H1 (cell line): ENCODE measurements around the gene WDR93. TPM values are rescaled to one million over a fixed set of nuclear protein-coding genes. Genes with fewer than 3 reads are reported as not detected.

Experiments used
- CTCF ChIA-PET: fragments of 300-600 bp; sonication (Branson Sonifier 250); formaldehyde crosslinking; loops from one replicate; lab custom pipeline; 2021; ENCODE audit not compliant: partially characterized antibody; lab: Charles Lee
- POLR2A ChIA-PET: fragments of 300-600 bp; sonication (Branson Sonifier 250); formaldehyde crosslinking; loops from one replicate; lab custom pipeline; 2021; ENCODE audit warnings: inconsistent platforms; ENCODE audit not compliant: partially characterized antibody; lab: Charles Lee
- DNase-seq, 2 experiments: peaks; one replicate each; pipeline versions ENCODE4 v3.0.0 to v3.0.0-alpha.2; 2010 to 2022; ENCODE audit warnings: low spot score in 2 of 2, low read depth in 1 of 2, mixed read lengths in 1 of 2
- FAIRE-seq: peaks from 2 replicates; lab custom pipeline; 2011; peaks lifted over from hg19 to GRCh38; lab: Jason Lieb, UNC
- H2AFZ ChIP-seq: 2 replicates; pipeline ENCODE4 v1.8.1; 2012; ENCODE audit warnings: low read length, inconsistent platforms
- H2AK5ac ChIP-seq: 2 replicates; pipeline ENCODE4 v1.6.1; 2013; ENCODE audit warnings: low read depth, low read length
- H2BK120ac ChIP-seq: replicated peaks from 2 replicates; pipeline ENCODE3; 2013; ENCODE audit warnings: low read depth, low read length, inconsistent platforms
- H2BK12ac ChIP-seq: 2 replicates; pipeline ENCODE4 v1.6.1; 2013; ENCODE audit warnings: low read depth, low read length
- H2BK15ac ChIP-seq: 2 replicates; pipeline ENCODE4 v1.6.1; 2013; ENCODE audit warnings: low read length
- H2BK20ac ChIP-seq: 2 replicates; pipeline ENCODE4 v1.6.1; 2013; ENCODE audit warnings: low read length
- H2BK5ac ChIP-seq: 2 replicates; pipeline ENCODE4 v1.6.1; 2013; ENCODE audit warnings: low read depth, low read length
- H3K14ac ChIP-seq: 2 replicates; pipeline ENCODE4 v1.6.1; 2013; ENCODE audit warnings: inconsistent platforms; ENCODE audit not compliant: insufficient read length
- H3K18ac ChIP-seq: 2 replicates; pipeline ENCODE4 v1.6.1; 2013; ENCODE audit warnings: low read length; ENCODE audit errors: extremely low read depth
- H3K23ac ChIP-seq: 2 replicates; pipeline ENCODE4 v1.6.1; 2013; ENCODE audit warnings: inconsistent platforms; ENCODE audit not compliant: insufficient read length
- H3K23me2 ChIP-seq: 2 replicates; pipeline ENCODE4 v1.6.1; 2013; ENCODE audit warnings: low read depth, low read length
- H3K27ac ChIP-seq: 2 replicates; pipeline ENCODE4 v1.6.1; 2011; ENCODE audit warnings: low read depth, low read length, inconsistent platforms
- H3K27me3 ChIP-seq, 4 experiments: replicated peaks in 1 of 4; 1 replicate in 1 of 4; 2 replicates in 3 of 4; pipeline versions ENCODE4 v1.6.1 to v1.8.1; 2011 to 2013; ENCODE audit warnings: low read length in 3 of 4, mild to moderate bottlenecking in 3 of 4, inconsistent platforms in 2 of 4, mixed read lengths in 2 of 4, moderate library complexity in 1 of 4; ENCODE audit not compliant: control insufficient read depth in 3 of 4, insufficient read depth in 3 of 4; ENCODE audit errors: extremely low read depth in 1 of 4
- H3K36me3 ChIP-seq, 4 experiments: 2 replicates each; pipeline versions ENCODE4 v1.6.1 to v1.8.1; 2011 to 2013; ENCODE audit warnings: mild to moderate bottlenecking in 4 of 4, low read length in 3 of 4, moderate library complexity in 2 of 4, control low read depth in 1 of 4, inconsistent platforms in 1 of 4; ENCODE audit not compliant: insufficient read depth in 4 of 4, control insufficient read depth in 2 of 4
- H3K4ac ChIP-seq: replicated peaks from 2 replicates; pipeline ENCODE3; 2013; ENCODE audit warnings: low read length, low read depth, mixed read lengths, inconsistent platforms; ENCODE audit not compliant: insufficient read length
- H3K4me1 ChIP-seq, 4 experiments: replicated peaks in 1 of 4; 1 replicate in 1 of 4; 2 replicates in 3 of 4; pipeline versions ENCODE4 v1.6.1 to v1.8.1; 2011 to 2013; ENCODE audit warnings: low read length in 3 of 4, inconsistent platforms in 2 of 4, mixed read lengths in 1 of 4; ENCODE audit not compliant: insufficient read depth in 4 of 4, control insufficient read depth in 3 of 4
- H3K4me2 ChIP-seq, 2 experiments: 2 replicates each; pipeline versions ENCODE4 v1.6.1 to v1.8.1; 2011 to 2013; ENCODE audit warnings: low read depth in 2 of 2, low read length in 2 of 2, control low read depth in 1 of 2, inconsistent platforms in 1 of 2, mild to moderate bottlenecking in 1 of 2; ENCODE audit not compliant: insufficient read depth in 1 of 2
- H3K4me3 ChIP-seq, 4 experiments: fragments of 200-600, 300-600 bp in 1 of 4; sonication (generic), shearing (Covaris generic), sonication (Bioruptor Twin) in 1 of 4; 2 replicates each; pipeline versions ENCODE4 v1.5.1 to v1.8.1; 2011 to 2016; ENCODE audit warnings: low read length in 4 of 4, low read depth in 3 of 4, control low read depth in 2 of 4, inconsistent platforms in 2 of 4, mild to moderate bottlenecking in 2 of 4, mixed read lengths in 1 of 4, moderate library complexity in 1 of 4; ENCODE audit not compliant: insufficient read depth in 2 of 4; ENCODE audit errors: extremely low read depth in 1 of 4
- H3K56ac ChIP-seq: replicated peaks from 2 replicates; pipeline ENCODE3; 2013; ENCODE audit warnings: low read depth, mild to moderate bottlenecking, mixed read lengths, low read length, inconsistent platforms; ENCODE audit not compliant: insufficient read length
- H3K79me1 ChIP-seq: 2 replicates; pipeline ENCODE4 v1.6.1; 2013; ENCODE audit warnings: low read depth, low read length, control low read depth
- H3K79me2 ChIP-seq, 2 experiments: 2 replicates each; pipeline versions ENCODE4 v1.6.1 to v1.8.1; 2012 to 2013; ENCODE audit warnings: low read length in 2 of 2, mild to moderate bottlenecking in 2 of 2, inconsistent platforms in 1 of 2; ENCODE audit not compliant: insufficient read depth in 2 of 2, control insufficient read depth in 1 of 2
- H3K9ac ChIP-seq, 4 experiments: replicated peaks in 1 of 4; 1 replicate in 1 of 4; 2 replicates in 3 of 4; pipeline versions ENCODE4 v1.6.1 to v1.8.1; 2011 to 2013; ENCODE audit warnings: low read depth in 3 of 4, low read length in 3 of 4, control low read depth in 2 of 4, mild to moderate bottlenecking in 2 of 4, moderate library complexity in 2 of 4, inconsistent platforms in 1 of 4; ENCODE audit errors: extremely low read depth in 1 of 4
- H3K9me3 ChIP-seq, 2 experiments: 2 replicates each; pipeline versions ENCODE4 v1.6.1 to v1.8.1; 2012 to 2013; ENCODE audit warnings: mild to moderate bottlenecking in 2 of 2, moderate library complexity in 2 of 2, control low read depth in 1 of 2, inconsistent platforms in 1 of 2, low read depth in 1 of 2, low read length in 1 of 2, mixed read lengths in 1 of 2; ENCODE audit not compliant: insufficient read depth in 2 of 2
- H4K20me1 ChIP-seq, 2 experiments: replicated peaks in 1 of 2; 2 replicates each; pipeline versions ENCODE3 to v1.8.1; 2011 to 2013; ENCODE audit warnings: inconsistent platforms in 2 of 2, low read length in 2 of 2, mild to moderate bottlenecking in 1 of 2; ENCODE audit not compliant: insufficient read depth in 2 of 2, control insufficient read depth in 1 of 2
- H4K5ac ChIP-seq: 2 replicates; pipeline ENCODE4 v1.6.1; 2013; ENCODE audit warnings: low read length, low read depth, mixed read lengths, inconsistent platforms; ENCODE audit not compliant: insufficient read length
- H4K8ac ChIP-seq: 2 replicates; pipeline ENCODE4 v1.8.0; 2013; ENCODE audit warnings: mild to moderate bottlenecking, moderate library complexity, low read length, inconsistent platforms; ENCODE audit not compliant: insufficient read depth; ENCODE audit errors: extremely low read depth
- H4K91ac ChIP-seq: replicated peaks from 2 replicates; pipeline ENCODE3; 2013; ENCODE audit warnings: low read length, mixed read lengths, inconsistent platforms; ENCODE audit not compliant: insufficient read length
- ATF2 ChIP-seq: IDR thresholded peaks from 2 replicates; pipeline ENCODE4 v1.6.1; 2012; ENCODE audit warnings: low read length, inconsistent platforms
- CBX8 ChIP-seq: fragments of 300-800, 300-1000 bp; sonication (generic); IDR thresholded peaks from 2 replicates; pipeline ENCODE4 v1.7.1; 2016; ENCODE audit warnings: low read depth, low read length, borderline replicate concordance
- CHD1 ChIP-seq: IDR thresholded peaks from 2 replicates; pipeline ENCODE4 v1.6.1; 2012; ENCODE audit warnings: low read depth, low read length, improper control_type of control experiment
- EGR1 ChIP-seq: IDR thresholded peaks from 2 replicates; pipeline ENCODE4 v1.6.1; 2011; ENCODE audit warnings: low read depth, low read length, borderline replicate concordance
- HDAC6 ChIP-seq: IDR thresholded peaks from one replicate; pipeline ENCODE4 v1.7.1; 2012; ENCODE audit warnings: low read depth, mild to moderate bottlenecking, inconsistent platforms, low read length, moderate library complexity
- JUND ChIP-seq: IDR thresholded peaks from 2 replicates; pipeline ENCODE4 v1.6.1; 2011; ENCODE audit warnings: mild to moderate bottlenecking, improper control_type of control experiment, low read length
- KDM5A ChIP-seq: fragments of 200-600 bp; IDR thresholded peaks from 2 replicates; pipeline ENCODE4 v1.7.1; 2012; ENCODE audit warnings: mild to moderate bottlenecking, low read length, inconsistent platforms, mixed read lengths
- SP4 ChIP-seq: IDR thresholded peaks from 2 replicates; pipeline ENCODE4 v1.6.1; 2012; ENCODE audit warnings: low read length, inconsistent platforms
- SUZ12 ChIP-seq: fragments of 200-600 bp; sonication (generic); IDR thresholded peaks from 2 replicates; pipeline ENCODE4 v1.6.1; 2012; ENCODE audit warnings: mild to moderate bottlenecking, inconsistent platforms, low read length, moderate library complexity, mixed read lengths
- ZNF274 ChIP-seq: IDR thresholded peaks from 2 replicates; pipeline ENCODE4 v1.7.0; 2012; ENCODE audit warnings: low read length, borderline replicate concordance; ENCODE audit errors: extremely low read depth
- whole genome bisulfite sequencing, 2 experiments: shearing (Covaris generic) in 1 of 2; methylation state at CpG; one replicate each; pipeline versions ENCODE4 v1.1.6 to v1.1.7; 2013 to 2015; ENCODE audit warnings: low lambda C conversion rate in 2 of 2, mixed read lengths in 2 of 2, inconsistent platforms in 1 of 2, low coverage in 1 of 2, missing lambda C conversion rate in 1 of 2; ENCODE audit not compliant: insufficient replicate concordance in 2 of 2, insufficient coverage in 1 of 2, insufficient read length in 1 of 2; ENCODE audit errors: extremely low coverage in 1 of 2, missing lambda C conversion rate in 1 of 2; 5-methylcytosine and 5-hydroxymethylcytosine counted together
- polyA plus RNA-seq, 7 experiments: library from polyadenylated mRNA; depleted of rRNA in 3 of 7; stranded (reverse) in 5 of 7; unstranded in 2 of 7; fragments of >200 nt in 5 of 7; fragments of 200-250 nt in 2 of 7; gene quantifications; 1 replicate in 5 of 7; 2 replicates in 1 of 7; 4 replicates in 1 of 7; pipeline versions ENCODE4 v1.2.1 to v1.2.3, GENCODE V29; 2011 to 2013; ENCODE audit warnings: missing spikeins in 2 of 7, mixed read lengths in 2 of 7
- total RNA-seq: library from RNA; stranded (reverse); fragmentation: NEBNext Ultra II Directional; extraction: Animal tissue kit (Norgen Biotek cat#: 25700); gene quantifications from 2 replicates; pipeline ENCODE4 v1.2.1, GENCODE V29; 2021
- TF ChIP-seq, protein P1 (sequence below), 3 experiments: IDR thresholded peaks; 1 replicate in 2 of 3; 2 replicates in 1 of 3; pipeline versions ENCODE4 v1.5.1 to v1.6.1; 2011; ENCODE audit warnings: low read length in 3 of 3, mild to moderate bottlenecking in 3 of 3, inconsistent platforms in 2 of 3, low read depth in 1 of 3, moderate library complexity in 1 of 3; ENCODE audit not compliant: insufficient read depth in 1 of 3; ENCODE audit errors: control extremely low read depth in 1 of 3

The WDR93 gene
- total and polyA plus RNA-seq, 2 of the 8 experiments (the other 6 are each of a cell fraction or from before 2014, with no cell fraction given), result 0.03 TPM; not detected in 1

GRCh38 chr15:89693091-89693490, 2.5 kb downstream of the WDR93 start:
- no peaks in the 10 kb centered on the region for H3K4me1 ChIP-seq
- H3K27ac ChIP-seq, result no peak overlapping the region
- DNase-seq (no peak), FAIRE-seq (no peak)
- POLR2A ChIA-PET, result no interaction called here
- H4K8ac ChIP-seq, result no peak overlapping the region
- H3K14ac ChIP-seq, result no peak overlapping the region
- H3K4ac ChIP-seq, result no peak overlapping the region
- H3K36me3 ChIP-seq, result no peaks in the 10 kb centered on the region
- no peak overlapping the region for H4K91ac ChIP-seq
- no peaks in the 10 kb centered on the region for H3K79me1 ChIP-seq
- H2AK5ac ChIP-seq, result no peak overlapping the region
- no peak overlapping the region for H2BK12ac ChIP-seq
- H3K79me2 ChIP-seq, result no peaks in the 10 kb centered on the region
- H3K4me2 ChIP-seq, result no peak overlapping the region
- CTCF ChIA-PET, result no interaction called here
- no peak overlapping the region for H3K23ac ChIP-seq
- H2BK15ac ChIP-seq, result no peak overlapping the region
- no peak overlapping the region for H3K9ac ChIP-seq
- H3K23me2 ChIP-seq, result peaks cover 9% of the 10 kb centered on the region; the same call in 1 of the 2 replicates
- H2AFZ ChIP-seq, result no peak overlapping the region
- H3K18ac ChIP-seq, result no peak overlapping the region
- H2BK120ac ChIP-seq, result no peak overlapping the region
- no peak overlapping the region for H3K56ac ChIP-seq
- no peaks in the 10 kb centered on the region for H3K9me3 ChIP-seq
- H3K27me3 ChIP-seq, result peaks cover 0 to 3% (median 0%) of the 10 kb centered on the region in 4 experiments; a peak in 3 of 7 replicates
- H2BK20ac ChIP-seq, result no peak overlapping the region
- no peak overlapping the region for H2BK5ac ChIP-seq
- H4K20me1 ChIP-seq, result no peaks in the 10 kb centered on the region
- 79% methylated on average over 2 of the region's 2 CpGs; no CpG with 5 or more reads in 1 of the 2 experiments for WGBS, 2 experiments
- no peak overlapping the region for H3K4me3 ChIP-seq
- H4K5ac ChIP-seq, result no peak overlapping the region
- TF ChIP-seq HDAC6 (no peak), KDM5A (no peak), ATF2 (no peak), EGR1 (no peak), ZNF274 (no peak), CBX8 (no peak), JUND (no peak), SUZ12 (no peak), SP4 (no peak), CHD1 (no peak)
- TF ChIP-seq, protein P1, sequence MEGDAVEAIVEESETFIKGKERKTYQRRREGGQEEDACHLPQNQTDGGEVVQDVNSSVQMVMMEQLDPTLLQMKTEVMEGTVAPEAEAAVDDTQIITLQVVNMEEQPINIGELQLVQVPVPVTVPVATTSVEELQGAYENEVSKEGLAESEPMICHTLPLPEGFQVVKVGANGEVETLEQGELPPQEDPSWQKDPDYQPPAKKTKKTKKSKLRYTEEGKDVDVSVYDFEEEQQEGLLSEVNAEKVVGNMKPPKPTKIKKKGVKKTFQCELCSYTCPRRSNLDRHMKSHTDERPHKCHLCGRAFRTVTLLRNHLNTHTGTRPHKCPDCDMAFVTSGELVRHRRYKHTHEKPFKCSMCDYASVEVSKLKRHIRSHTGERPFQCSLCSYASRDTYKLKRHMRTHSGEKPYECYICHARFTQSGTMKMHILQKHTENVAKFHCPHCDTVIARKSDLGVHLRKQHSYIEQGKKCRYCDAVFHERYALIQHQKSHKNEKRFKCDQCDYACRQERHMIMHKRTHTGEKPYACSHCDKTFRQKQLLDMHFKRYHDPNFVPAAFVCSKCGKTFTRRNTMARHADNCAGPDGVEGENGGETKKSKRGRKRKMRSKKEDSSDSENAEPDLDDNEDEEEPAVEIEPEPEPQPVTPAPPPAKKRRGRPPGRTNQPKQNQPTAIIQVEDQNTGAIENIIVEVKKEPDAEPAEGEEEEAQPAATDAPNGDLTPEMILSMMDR (IDR thresholded peaks at IDR 0.05; ENCODE audit: control extremely low read depth in 1 of 3, insufficient read depth in 1 of 3, low read depth in 1 of 3, low read length in 3 of 3), result no peak
